GM12878 (cell line): ENCODE data around the gene KRTAP12-4.

ENCODE experiments used
- BRCA1 ChIP-seq: IDR thresholded peaks from 2 replicates; pipeline ENCODE4 v1.6.1; 2011; ENCODE audit warnings: low read depth, low read length, improper control_type of control experiment
- EP300 ChIP-seq, 2 experiments: fragments of 150-350 bp in 1 of 2; IDR thresholded peaks; 2 replicates each; pipeline ENCODE4 v1.6.1; 2011 to 2012; ENCODE audit warnings: low read depth in 2 of 2, low read length in 2 of 2, borderline replicate concordance in 1 of 2, improper control_type of control experiment in 1 of 2, inconsistent platforms in 1 of 2; ENCODE audit not compliant: control insufficient read depth in 1 of 2
- GABPA ChIP-seq: IDR thresholded peaks from 2 replicates; pipeline ENCODE4 v1.6.1; 2014; ENCODE audit warnings: antibody characterized with exemption, low read depth, mild to moderate bottlenecking, inconsistent platforms
- RAD21 ChIP-seq: IDR thresholded peaks from 2 replicates; pipeline ENCODE4 v1.6.1; 2011; ENCODE audit warnings: mild to moderate bottlenecking, low read depth, low read length, moderate library complexity; ENCODE audit not compliant: insufficient read depth
- SIN3A ChIP-seq: IDR thresholded peaks from 2 replicates; pipeline ENCODE4 v1.6.1; 2012; ENCODE audit warnings: low read depth, low read length, improper control_type of control experiment
- SP1 ChIP-seq: IDR thresholded peaks from one replicate; pipeline ENCODE4 v1.6.1; 2011; ENCODE audit warnings: low read depth, low read length
- SREBF1 ChIP-seq: IDR thresholded peaks from 2 replicates; pipeline ENCODE4 v1.6.1; 2012; ENCODE audit warnings: mild to moderate bottlenecking, low read length
- SUZ12 ChIP-seq: fragments of 200-600 bp; sonication (generic); IDR thresholded peaks from one replicate; pipeline ENCODE4 v1.6.1; 2018; ENCODE audit warnings: antibody characterized with exemption, mild to moderate bottlenecking; ENCODE audit not compliant: unreplicated experiment
- ZNF207 ChIP-seq: fragments of 450-650 bp; IDR thresholded peaks from 2 replicates; pipeline ENCODE4 v1.6.1; 2014; ENCODE audit warnings: antibody characterized with exemption, mild to moderate bottlenecking, borderline replicate concordance
- ZZZ3 ChIP-seq: IDR thresholded peaks from 2 replicates; pipeline ENCODE4 v1.6.1; 2011; ENCODE audit warnings: low read depth; ENCODE audit not compliant: control insufficient read depth, insufficient read length
- TF ChIP-seq, protein P1 (sequence below), 3 experiments: IDR thresholded peaks in 2 of 3; conservative IDR thresholded peaks in 1 of 3; 2 replicates each; pipeline ENCODE4 v1.5.1; 2011; ENCODE audit warnings: low read depth in 3 of 3, low read length in 3 of 3, mild to moderate bottlenecking in 3 of 3, control low read depth in 2 of 3, moderate library complexity in 2 of 3, inconsistent platforms in 1 of 3, mixed read lengths in 1 of 3; ENCODE audit not compliant: control insufficient read depth in 2 of 3, insufficient read depth in 1 of 3; ENCODE audit errors: extremely low read depth in 1 of 3

DNA sequence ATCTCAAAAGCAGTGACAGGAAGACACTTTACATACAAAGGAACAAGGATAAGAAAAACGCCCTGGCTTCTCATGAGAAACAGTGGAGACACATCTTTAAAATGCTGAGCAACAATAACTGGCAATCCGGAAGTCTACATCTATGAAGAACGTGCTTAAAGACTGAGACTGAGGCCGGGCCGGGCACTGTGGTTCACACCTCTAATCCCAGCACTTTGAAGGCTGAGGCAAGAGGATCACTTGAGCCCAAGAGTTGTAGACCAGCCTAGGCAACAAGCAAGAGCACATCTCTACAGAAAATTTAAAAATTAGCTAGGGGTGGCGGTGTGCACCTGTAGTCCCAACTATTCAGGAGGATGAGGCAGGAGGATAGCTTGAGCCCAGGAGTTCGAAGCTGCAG is 29.6 kb upstream of the KRTAP12-4 start:
- TF ChIP-seq EP300 (IDR thresholded peaks at IDR 0.05; ENCODE audit: borderline replicate concordance in 1 of 2, control insufficient read depth in 1 of 2, low read depth in 2 of 2, low read length in 2 of 2) (no peak), SP1 (no peak), GABPA (no peak), RAD21 (no peak), SREBF1 (no peak), SUZ12 (no peak), ZZZ3 (no peak), ZNF207 (no peak), SIN3A (no peak), BRCA1 (no peak)
- TF ChIP-seq, protein P1, sequence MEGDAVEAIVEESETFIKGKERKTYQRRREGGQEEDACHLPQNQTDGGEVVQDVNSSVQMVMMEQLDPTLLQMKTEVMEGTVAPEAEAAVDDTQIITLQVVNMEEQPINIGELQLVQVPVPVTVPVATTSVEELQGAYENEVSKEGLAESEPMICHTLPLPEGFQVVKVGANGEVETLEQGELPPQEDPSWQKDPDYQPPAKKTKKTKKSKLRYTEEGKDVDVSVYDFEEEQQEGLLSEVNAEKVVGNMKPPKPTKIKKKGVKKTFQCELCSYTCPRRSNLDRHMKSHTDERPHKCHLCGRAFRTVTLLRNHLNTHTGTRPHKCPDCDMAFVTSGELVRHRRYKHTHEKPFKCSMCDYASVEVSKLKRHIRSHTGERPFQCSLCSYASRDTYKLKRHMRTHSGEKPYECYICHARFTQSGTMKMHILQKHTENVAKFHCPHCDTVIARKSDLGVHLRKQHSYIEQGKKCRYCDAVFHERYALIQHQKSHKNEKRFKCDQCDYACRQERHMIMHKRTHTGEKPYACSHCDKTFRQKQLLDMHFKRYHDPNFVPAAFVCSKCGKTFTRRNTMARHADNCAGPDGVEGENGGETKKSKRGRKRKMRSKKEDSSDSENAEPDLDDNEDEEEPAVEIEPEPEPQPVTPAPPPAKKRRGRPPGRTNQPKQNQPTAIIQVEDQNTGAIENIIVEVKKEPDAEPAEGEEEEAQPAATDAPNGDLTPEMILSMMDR (IDR thresholded peaks at IDR 0.05 in 2 of 3, conservative IDR thresholded peaks at IDR 0.05 in 1 of 3; ENCODE audit: control insufficient read depth in 2 of 3, extremely low read depth in 1 of 3, insufficient read depth in 1 of 3, low read depth in 3 of 3, low read length in 3 of 3) = no peak
